Loucy (cell line): ENCODE results near the gene GABBR2.

ENCODE experiments used
- H2AFZ ChIP-seq: fragments of 200-600 bp; sonication (generic); 2 replicates; pipeline ENCODE4 v1.6.0; 2016; ENCODE audit warnings: antibody characterized with exemption, mild to moderate bottlenecking, low read length, moderate library complexity
- H3F3A ChIP-seq: fragments of 200-600 bp; 2 replicates; pipeline ENCODE4 v1.6.0; 2016; ENCODE audit warnings: antibody characterized with exemption, low read depth, mild to moderate bottlenecking
- H3K27me3 ChIP-seq: fragments of 200-600 bp; sonication (generic); 2 replicates; pipeline ENCODE4 v1.6.1; 2014; ENCODE audit warnings: low read length, mild to moderate bottlenecking; ENCODE audit not compliant: insufficient read depth, poor library complexity, severe bottlenecking
- H3K36me3 ChIP-seq: fragments of 200-600 bp; sonication (generic); 2 replicates; pipeline ENCODE4 v1.6.1; 2016; ENCODE audit warnings: low read length; ENCODE audit not compliant: insufficient read depth
- H3K4me1 ChIP-seq: fragments of 200-600 bp; sonication (generic); 2 replicates; pipeline ENCODE4 v1.5.1; 2014; ENCODE audit warnings: low read length, mild to moderate bottlenecking; ENCODE audit not compliant: insufficient read depth, poor library complexity, severe bottlenecking
- H3K4me2 ChIP-seq: fragments of 200-600 bp; sonication (generic); 2 replicates; pipeline ENCODE4 v1.6.0; 2014; ENCODE audit warnings: antibody characterized with exemption, low read length, low read depth, mild to moderate bottlenecking; ENCODE audit not compliant: poor library complexity, severe bottlenecking
- H3K4me3 ChIP-seq: fragments of 200-600 bp; sonication (generic); 2 replicates; pipeline ENCODE4 v1.5.1; 2014; ENCODE audit warnings: low read length, mild to moderate bottlenecking, mixed read lengths; ENCODE audit not compliant: poor library complexity, severe bottlenecking
- H3K79me2 ChIP-seq: fragments of 200-600 bp; sonication (generic); 2 replicates; pipeline ENCODE4 v1.6.1; 2014; ENCODE audit warnings: low read length; ENCODE audit not compliant: insufficient read depth
- H3K9ac ChIP-seq: fragments of 200-600 bp; sonication (generic); 2 replicates; pipeline ENCODE4 v1.6.0; 2014; ENCODE audit warnings: mild to moderate bottlenecking, low read depth, low read length, moderate library complexity; ENCODE audit not compliant: poor library complexity, severe bottlenecking
- H3K9me2 ChIP-seq: fragments of 200-600 bp; sonication (generic); replicated peaks from 2 replicates; pipeline ENCODE4 v1.6.1; 2016; ENCODE audit warnings: low read depth, low read length, mixed read lengths
- H3K9me3 ChIP-seq: fragments of 200-600 bp; sonication (generic); 2 replicates; pipeline ENCODE4 v1.6.1; 2014; ENCODE audit warnings: mild to moderate bottlenecking, antibody characterized with exemption, low read length, low read depth; ENCODE audit not compliant: insufficient read depth
- H4K20me1 ChIP-seq: fragments of 200-600 bp; sonication (generic); 2 replicates; pipeline ENCODE4 v1.6.0; 2014; ENCODE audit warnings: antibody characterized with exemption, low read length, mild to moderate bottlenecking; ENCODE audit not compliant: insufficient read depth, poor library complexity, severe bottlenecking
- CTCF ChIP-seq: fragments of 200-600 bp; sonication (generic); conservative IDR thresholded peaks from 2 replicates; pipeline ENCODE4 v1.5.1; 2014; ENCODE audit warnings: mild to moderate bottlenecking, antibody characterized with exemption, low read length
- EZH2phosphoT487 ChIP-seq: fragments of 200-600 bp; IDR thresholded peaks from 2 replicates; pipeline ENCODE4 v1.6.1; 2018; ENCODE audit warnings: antibody characterized with exemption, mild to moderate bottlenecking, moderate library complexity, borderline replicate concordance

GABBR2 gene

GRCh38 chr9:98303633-98304125 lies 405.1 kb downstream of the GABBR2 start:
- no peak for TF ChIP-seq CTCF
- TF ChIP-seq EZH2phosphoT487: no peak
- H3K79me2 ChIP-seq: no peaks in the 10 kb centered on the region
- H4K20me1 ChIP-seq: no peaks in the 10 kb centered on the region
- H3K4me3 ChIP-seq: no peak overlapping the region
- H3K4me1 ChIP-seq: no peaks in the 10 kb centered on the region
- H3K4me2 ChIP-seq: no peak overlapping the region
- no peak overlapping the region for H2AFZ ChIP-seq
- H3K9ac ChIP-seq: no peak overlapping the region
- no peaks in the 10 kb centered on the region for H3K9me3 ChIP-seq
- no peaks in the 10 kb centered on the region for H3K27me3 ChIP-seq
- H3K9me2 ChIP-seq: no peaks in the 10 kb centered on the region
- H3K36me3 ChIP-seq: no peaks in the 10 kb centered on the region
- H3F3A ChIP-seq: no peaks in the 10 kb centered on the region

DNA sequence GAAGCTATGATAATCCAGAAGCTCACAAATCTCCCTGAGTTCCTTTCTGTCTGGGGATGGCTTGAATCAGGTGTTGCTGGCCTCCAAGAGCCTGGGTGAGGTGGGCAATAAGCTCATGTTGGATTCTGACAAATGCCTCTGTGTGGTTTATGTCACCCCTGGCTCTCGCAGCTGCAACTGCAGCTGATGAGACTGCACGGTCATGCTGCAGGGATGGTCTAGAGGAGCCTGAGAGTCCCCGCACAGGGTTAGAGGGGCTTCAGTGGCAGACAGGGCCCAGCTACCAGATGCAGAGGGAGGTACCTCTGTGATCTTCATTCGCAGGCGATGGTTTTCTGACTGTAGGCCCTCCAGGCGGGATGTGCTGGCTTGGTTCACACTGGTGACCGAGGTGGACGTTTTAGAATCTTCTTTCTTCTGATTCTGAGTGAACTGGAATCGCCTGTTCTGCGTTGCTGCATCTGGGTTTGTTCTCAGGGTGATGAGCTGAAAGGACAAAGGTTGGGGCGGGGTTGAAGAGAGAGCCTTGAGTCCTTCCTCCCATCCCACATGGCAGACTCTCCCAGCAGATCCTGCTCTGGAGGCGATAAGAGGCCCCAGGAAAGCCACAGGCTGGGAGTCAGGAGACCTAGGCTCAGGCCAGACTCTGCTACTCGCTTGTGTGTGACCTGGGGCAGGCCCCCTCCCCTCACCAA lies 405.6 kb downstream of the GABBR2 start:
- Histone ChIP-seq H3K9me3 (no peaks in the 10 kb centered on the region), H3K9ac (no peak overlapping the region), H3K27me3 (no peaks in the 10 kb centered on the region), H3K36me3 (no peaks in the 10 kb centered on the region), H3K4me3 (no peak overlapping the region), H3K9me2 (no peaks in the 10 kb centered on the region), H3K79me2 (no peaks in the 10 kb centered on the region), H2AFZ (no peak overlapping the region), H4K20me1 (no peaks in the 10 kb centered on the region), H3K4me1 (no peaks in the 10 kb centered on the region), H3F3A (no peaks in the 10 kb centered on the region), H3K4me2 (no peak overlapping the region)
- TF ChIP-seq CTCF: no peak

DNA sequence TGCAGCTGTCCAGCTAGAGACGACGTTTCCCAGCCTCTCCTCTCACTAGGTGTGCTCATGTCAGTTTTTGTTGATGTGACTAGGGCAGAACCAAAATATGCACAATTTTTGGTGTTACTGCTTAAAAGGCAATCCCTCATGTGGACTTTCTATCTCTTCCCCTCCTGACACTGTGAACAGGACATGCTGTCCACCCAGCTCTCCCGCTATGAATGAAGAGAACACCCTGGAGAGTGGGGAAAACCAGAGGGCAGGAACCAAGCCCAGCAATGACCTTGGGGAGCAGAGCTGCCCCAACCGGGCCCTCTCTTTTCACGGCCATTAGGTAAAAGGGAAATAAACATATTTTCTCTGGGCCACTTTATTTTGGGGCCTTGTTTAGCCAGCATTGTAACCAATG lies 406.6 kb downstream of the GABBR2 start:
- no peaks in the 10 kb centered on the region for H3K79me2 ChIP-seq
- H3K9me3 ChIP-seq: no peaks in the 10 kb centered on the region
- H3K9ac ChIP-seq: no peak overlapping the region
- H3K36me3 ChIP-seq: no peaks in the 10 kb centered on the region
- TF ChIP-seq EZH2phosphoT487 (no peak), CTCF (no peak)
- H3K4me3 ChIP-seq: no peak overlapping the region
- H3K4me2 ChIP-seq: no peak overlapping the region
- no peaks in the 10 kb centered on the region for H4K20me1 ChIP-seq
- no peak overlapping the region for H2AFZ ChIP-seq
- no peaks in the 10 kb centered on the region for H3K27me3 ChIP-seq
- H3F3A ChIP-seq: no peaks in the 10 kb centered on the region
- no peaks in the 10 kb centered on the region for H3K4me1 ChIP-seq
- H3K9me2 ChIP-seq: no peaks in the 10 kb centered on the region
